HepG2 (cell line): ENCODE measurements around the gene WDR7. TPM values are rescaled to one million over a fixed set of nuclear protein-coding genes. Genes with fewer than 3 reads are reported as not detected.

Experiments
- ARNTL ChIP-seq: sonication (generic); formaldehyde crosslinking; IDR thresholded peaks from 2 replicates; pipeline ENCODE4 v1.4.0; 2020; ENCODE audit warnings: mild to moderate bottlenecking, missing genetic modification reagents
- ATF5 ChIP-seq: sonication (generic); formaldehyde crosslinking; IDR thresholded peaks from 2 replicates; pipeline ENCODE4 v1.4.0; 2020; ENCODE audit warnings: mild to moderate bottlenecking, low read depth, missing genetic modification reagents
- CREM ChIP-seq, 2 experiments: sonication (generic) in 1 of 2; formaldehyde crosslinking in 1 of 2; IDR thresholded peaks; 2 replicates each; pipeline versions ENCODE4 v1.4.0 to v1.6.1; 2016 to 2020; ENCODE audit warnings: antibody characterized with exemption in 1 of 2, mild to moderate bottlenecking in 1 of 2, missing genetic modification reagents in 1 of 2
- FOXK1 ChIP-seq: sonication (generic); formaldehyde crosslinking; IDR thresholded peaks from 2 replicates; pipeline ENCODE4 v1.4.0; 2020; ENCODE audit warnings: low read depth, missing genetic modification reagents, borderline replicate concordance
- GMEB2 ChIP-seq: IDR thresholded peaks from 2 replicates; pipeline ENCODE4 v1.6.1; 2016; ENCODE audit warnings: missing biosample characterization, missing genetic modification reagents, low read depth
- HNF4A ChIP-seq: sonication (generic); formaldehyde crosslinking; IDR thresholded peaks from 2 replicates; pipeline ENCODE4 v1.4.0; 2020; ENCODE audit warnings: missing genetic modification reagents
- ISX ChIP-seq: sonication (generic); formaldehyde crosslinking; conservative IDR thresholded peaks from 2 replicates; pipeline ENCODE4 v1.5.0; 2020; ENCODE audit warnings: missing genetic modification reagents
- LRRFIP1 ChIP-seq: sonication (generic); formaldehyde crosslinking; conservative IDR thresholded peaks from 2 replicates; pipeline ENCODE4 v1.4.0; 2020; ENCODE audit warnings: missing genetic modification reagents
- MAFG ChIP-seq: sonication (generic); formaldehyde crosslinking; IDR thresholded peaks from 2 replicates; pipeline ENCODE4 v1.5.1; 2020; ENCODE audit warnings: mild to moderate bottlenecking, missing genetic modification reagents
- MLX ChIP-seq: IDR thresholded peaks from 2 replicates; pipeline ENCODE4 v1.6.1; 2016
- PTBP1 ChIP-seq: fragments of 200-400 bp; formaldehyde crosslinking; IDR thresholded peaks from 2 replicates; pipeline ENCODE4 v1.6.1; 2018; ENCODE audit warnings: low read length, low read depth; ENCODE audit not compliant: poor library complexity, severe bottlenecking
- SALL1 ChIP-seq: sonication (generic); formaldehyde crosslinking; IDR thresholded peaks from 2 replicates; pipeline ENCODE4 v1.8.0; 2022; ENCODE audit warnings: mild to moderate bottlenecking, missing genetic modification reagents
- SOX5 ChIP-seq: IDR thresholded peaks from 2 replicates; pipeline ENCODE4 v1.6.1; 2016; ENCODE audit warnings: borderline replicate concordance
- SP140L ChIP-seq: sonication (generic); formaldehyde crosslinking; IDR thresholded peaks from 2 replicates; pipeline ENCODE4 v1.4.0; 2020; ENCODE audit warnings: missing genetic modification reagents, borderline replicate concordance
- SRY ChIP-seq: sonication (generic); formaldehyde crosslinking; IDR thresholded peaks from 2 replicates; pipeline ENCODE4 v1.8.0; 2022; ENCODE audit warnings: mild to moderate bottlenecking, missing genetic modification reagents
- ZNF24 ChIP-seq: fragments of 450-650 bp; IDR thresholded peaks from 2 replicates; pipeline ENCODE4 v1.6.1; 2017; ENCODE audit warnings: antibody characterized with exemption, mild to moderate bottlenecking
- ZNF33A ChIP-seq: sonication (generic); formaldehyde crosslinking; IDR thresholded peaks from 2 replicates; pipeline ENCODE4 v1.5.1; 2020; ENCODE audit warnings: missing genetic modification reagents, mild to moderate bottlenecking, moderate library complexity, borderline replicate concordance
- ZNF432 ChIP-seq: sonication (generic); formaldehyde crosslinking; IDR thresholded peaks from 2 replicates; pipeline ENCODE4 v1.5.0; 2020; ENCODE audit warnings: missing genetic modification reagents, mild to moderate bottlenecking, borderline replicate concordance
- ZNF512 ChIP-seq: sonication (generic); formaldehyde crosslinking; IDR thresholded peaks from 2 replicates; pipeline ENCODE4 v1.4.0; 2020; ENCODE audit warnings: mild to moderate bottlenecking, missing genetic modification reagents
- ZNF713 ChIP-seq: sonication (generic); formaldehyde crosslinking; IDR thresholded peaks from 2 replicates; pipeline ENCODE4 v1.4.0; 2020; ENCODE audit warnings: mild to moderate bottlenecking, missing genetic modification reagents
- polyA plus RNA-seq, 8 experiments: library from polyadenylated mRNA; depleted of rRNA in 3 of 8; stranded (reverse) in 7 of 8; unstranded in 1 of 8; fragments of >200 nt; fragmentation: Illumina TruSeq in 4 of 8; extraction: Trizol in 4 of 8; gene quantifications; 2 replicates each; pipeline versions ENCODE4 v1.2.1 to v1.2.3, GENCODE V29; 2011 to 2016; ENCODE audit warnings: low read depth in 4 of 8, missing spikeins in 1 of 8, mixed read lengths in 1 of 8; ENCODE audit not compliant: insufficient read depth in 1 of 8
- total RNA-seq, 5 experiments: library from RNA; depleted of rRNA; stranded (reverse); fragments of >200 nt; fragmentation: Illumina TruSeq; extraction: Trizol; gene quantifications; 2 replicates each; pipeline ENCODE4 v1.2.3, GENCODE V29; 2016; ENCODE audit warnings: low read depth in 1 of 5
- TF ChIP-seq, protein P1 (sequence below): sonication (generic); formaldehyde crosslinking; IDR thresholded peaks from 2 replicates; pipeline ENCODE4 v1.4.0; 2020; ENCODE audit warnings: mild to moderate bottlenecking, missing genetic modification reagents

The WDR7 gene
- total and polyA plus RNA-seq, 2 of the 13 experiments (the other 11 are each of a cell fraction or from before 2014, with no cell fraction given): 2.0 to 7.8 TPM

- TF ChIP-seq ATF5 (CRISPR knock-in tag): no peak
- no peak for TF ChIP-seq MLX (CRISPR knock-in tag)
- TF ChIP-seq SP140L (CRISPR knock-in tag): no peak
- TF ChIP-seq ZNF432 (CRISPR knock-in tag): no peak
- TF ChIP-seq ARNTL (CRISPR knock-in tag): peak; percentile 62
- TF ChIP-seq, protein P1, sequence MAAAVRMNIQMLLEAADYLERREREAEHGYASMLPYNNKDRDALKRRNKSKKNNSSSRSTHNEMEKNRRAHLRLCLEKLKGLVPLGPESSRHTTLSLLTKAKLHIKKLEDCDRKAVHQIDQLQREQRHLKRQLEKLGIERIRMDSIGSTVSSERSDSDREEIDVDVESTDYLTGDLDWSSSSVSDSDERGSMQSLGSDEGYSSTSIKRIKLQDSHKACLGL (CRISPR knock-in tag): peak; percentile 65; the same call in 1 of the 2 replicates
- no peak for TF ChIP-seq LRRFIP1 (CRISPR knock-in tag)
- TF ChIP-seq CREM (IDR thresholded peaks at IDR 0.05): peak; percentile 74
- TF ChIP-seq CREM (CRISPR knock-in tag; IDR thresholded peaks at IDR 0.05): no peak
- TF ChIP-seq HNF4A (CRISPR knock-in tag): peak; percentile 53; the same call in 1 of the 2 replicates
- TF ChIP-seq ISX (CRISPR knock-in tag): no peak
- TF ChIP-seq ZNF24: 0 out of 2 replicates have a peak, but pooled peaks have one; percentile 8
- TF ChIP-seq ZNF512 (CRISPR knock-in tag): no peak; the same call in 1 of the 2 replicates
- TF ChIP-seq SOX5 (CRISPR knock-in tag): no peak; the same call in 1 of the 2 replicates
- TF ChIP-seq FOXK1 (CRISPR knock-in tag): no peak; the same call in 1 of the 2 replicates
- 0 out of 2 replicates have a peak, but pooled peaks have one; percentile 17 for TF ChIP-seq GMEB2 (CRISPR knock-in tag)
- TF ChIP-seq SALL1 (CRISPR knock-in tag): peak; percentile 68
- no peak for TF ChIP-seq MAFG (CRISPR knock-in tag)
- TF ChIP-seq SRY (CRISPR knock-in tag): peak; percentile 68; the same call in 1 of the 2 replicates
- TF ChIP-seq ZNF713 (CRISPR knock-in tag): no peak
- peak; percentile 60; the same call in 1 of the 2 replicates for TF ChIP-seq ZNF33A (CRISPR knock-in tag)
- no peak for TF ChIP-seq PTBP1
Observed at GRCh38 chr18:56650944-56651770, at the start of gene WDR7 (continued).
